HG02840 (cell line): Measurements from ENCODE around the gene TBC1D1.
A peak's percentile ranks its signal among the peaks of the same experiment; 100 is the strongest.

Experiments used
- ATAC-seq: cut with Tn5 transposase; IDR thresholded peaks from one replicate; pipeline ENCODE4 v1.9.1; 2021; ENCODE audit warnings: mild to moderate bottlenecking, moderate library complexity, moderate number of reproducible peaks; ENCODE audit not compliant: unreplicated experiment, low FRiP score

TBC1D1 gene

GRCh38 chr4:38111717-38112116, 220.8 kb downstream of the TBC1D1 start:
- ATAC-seq, result no peak

- no peak for ATAC-seq
Observed at GRCh38 chr4:38113132-38113531, 222.2 kb downstream of the TBC1D1 start.

- ATAC-seq, result no peak
Observed at GRCh38 chr4:38113551-38113950, 222.7 kb downstream of the TBC1D1 start.

GRCh38 chr4:38114386-38115150, 223.7 kb downstream of the TBC1D1 start:
- no peak for ATAC-seq

GRCh38 chr4:38115601-38116000, 224.7 kb downstream of the TBC1D1 start:
- ATAC-seq, result no peak

DNA sequence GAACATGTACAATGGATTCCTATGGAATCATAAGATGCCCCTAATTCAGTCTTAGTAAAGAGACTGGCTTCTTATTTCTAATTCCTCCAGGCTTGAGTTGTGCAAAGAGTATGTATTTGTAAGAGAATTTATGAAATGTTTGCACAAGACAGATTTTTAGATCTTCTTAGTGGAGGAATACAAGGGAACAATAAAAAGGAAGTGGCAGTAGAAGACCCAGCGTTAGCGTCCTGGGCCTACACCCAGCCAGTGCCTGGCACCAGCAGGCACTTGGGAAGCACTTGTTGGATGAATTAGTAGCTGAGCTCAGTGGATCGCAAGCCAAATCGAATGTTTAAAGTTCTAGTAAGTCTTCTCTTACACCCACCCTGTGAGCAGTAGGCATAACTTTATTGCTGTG, 226.7 kb downstream of the TBC1D1 start:
- no peak for ATAC-seq

GRCh38 chr4:38119668-38120385, 228.9 kb downstream of the TBC1D1 start:
- ATAC-seq, result no peak

GRCh38 chr4:38120772-38121171, 229.9 kb downstream of the TBC1D1 start:
- ATAC-seq, result no peak

GRCh38 chr4:38122060-38122459, 231.2 kb downstream of the TBC1D1 start:
- no peak for ATAC-seq

DNA sequence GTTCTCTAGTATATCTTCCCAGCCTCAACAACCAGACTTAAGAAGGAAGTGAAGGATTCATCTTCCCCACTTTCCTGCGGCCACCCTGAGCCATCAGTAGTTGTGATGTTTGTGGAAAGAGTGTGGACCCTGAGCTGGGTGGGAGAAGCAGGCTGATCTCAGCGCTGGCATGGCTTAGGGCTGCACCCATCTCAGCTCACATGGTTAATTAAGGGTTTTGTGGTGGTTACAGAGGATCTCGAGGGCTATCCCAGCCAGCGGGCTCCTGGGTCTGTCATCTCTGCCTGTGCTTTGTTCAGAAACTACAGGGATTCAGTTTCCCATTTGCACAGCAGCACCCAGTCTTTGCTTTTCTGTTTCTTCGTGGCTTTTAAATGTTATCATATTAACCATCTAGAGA, 232.7 kb downstream of the TBC1D1 start:
- no peak for ATAC-seq

DNA sequence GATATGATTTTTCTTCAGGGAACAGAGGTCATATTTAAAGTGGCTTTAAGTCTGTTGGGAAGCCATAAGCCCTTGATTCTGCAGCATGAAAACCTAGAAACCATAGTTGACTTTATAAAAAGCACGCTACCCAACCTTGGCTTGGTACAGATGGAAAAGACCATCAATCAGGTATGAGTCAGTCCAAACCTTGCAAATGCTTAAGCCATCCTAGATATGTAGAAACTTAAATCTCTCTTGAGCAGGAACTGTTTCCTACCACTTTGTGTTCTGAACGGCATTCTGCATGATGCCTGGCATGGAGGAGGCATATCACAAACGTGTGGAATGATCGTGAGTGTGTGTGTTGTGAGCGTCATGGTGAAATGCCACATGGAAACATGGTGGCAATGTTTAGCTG, 234.1 kb downstream of the TBC1D1 start:
- no peak for ATAC-seq

- no peak for ATAC-seq
Observed at GRCh38 chr4:38125816-38126215, 234.9 kb downstream of the TBC1D1 start.

- no peak for ATAC-seq
Observed at GRCh38 chr4:38128478-38129459, 237.9 kb downstream of the TBC1D1 start.

DNA sequence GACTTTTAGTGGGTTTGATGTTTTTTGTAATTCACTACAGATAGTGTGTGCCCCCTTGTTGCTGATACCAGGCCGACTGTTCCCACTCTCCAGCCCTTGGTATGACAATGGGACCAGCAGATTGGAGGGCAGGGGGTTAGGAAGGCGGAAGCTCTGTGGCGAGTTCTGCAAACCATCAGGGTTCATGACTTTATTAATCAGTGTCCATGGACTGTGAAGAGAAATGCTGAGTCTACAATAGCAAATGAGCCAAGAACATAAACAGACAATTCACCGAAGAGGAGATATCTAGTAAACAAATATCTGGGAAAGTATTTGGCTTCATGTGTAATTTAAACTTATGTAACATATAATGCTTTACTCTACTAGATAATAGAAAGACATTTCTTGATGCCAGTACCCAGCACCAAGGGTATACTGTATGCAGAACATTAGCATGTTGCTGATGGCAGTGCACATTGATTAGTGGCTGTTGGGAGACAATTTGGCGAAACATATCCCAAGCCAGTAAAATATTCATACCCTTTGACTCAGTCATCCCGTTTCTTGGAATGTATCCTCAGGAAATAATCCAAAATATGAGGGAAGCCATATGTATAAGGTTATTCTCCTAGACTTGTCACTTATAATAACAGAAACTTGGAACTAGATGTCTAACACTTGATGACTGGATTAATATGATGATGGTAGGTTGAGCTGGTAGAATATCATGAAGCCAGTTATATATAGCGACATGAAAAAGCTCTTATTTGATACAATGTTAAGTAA, 238.8 kb downstream of the TBC1D1 start:
- ATAC-seq, result no peak

- no peak for ATAC-seq
Observed at GRCh38 chr4:38130884-38131283, 240.0 kb downstream of the TBC1D1 start.

GRCh38 chr4:38131371-38132091, 240.6 kb downstream of the TBC1D1 start:
- no peak for ATAC-seq

- ATAC-seq, result peak; percentile 81
Observed at GRCh38 chr4:38132107-38132673, 241.3 kb downstream of the TBC1D1 start.

DNA sequence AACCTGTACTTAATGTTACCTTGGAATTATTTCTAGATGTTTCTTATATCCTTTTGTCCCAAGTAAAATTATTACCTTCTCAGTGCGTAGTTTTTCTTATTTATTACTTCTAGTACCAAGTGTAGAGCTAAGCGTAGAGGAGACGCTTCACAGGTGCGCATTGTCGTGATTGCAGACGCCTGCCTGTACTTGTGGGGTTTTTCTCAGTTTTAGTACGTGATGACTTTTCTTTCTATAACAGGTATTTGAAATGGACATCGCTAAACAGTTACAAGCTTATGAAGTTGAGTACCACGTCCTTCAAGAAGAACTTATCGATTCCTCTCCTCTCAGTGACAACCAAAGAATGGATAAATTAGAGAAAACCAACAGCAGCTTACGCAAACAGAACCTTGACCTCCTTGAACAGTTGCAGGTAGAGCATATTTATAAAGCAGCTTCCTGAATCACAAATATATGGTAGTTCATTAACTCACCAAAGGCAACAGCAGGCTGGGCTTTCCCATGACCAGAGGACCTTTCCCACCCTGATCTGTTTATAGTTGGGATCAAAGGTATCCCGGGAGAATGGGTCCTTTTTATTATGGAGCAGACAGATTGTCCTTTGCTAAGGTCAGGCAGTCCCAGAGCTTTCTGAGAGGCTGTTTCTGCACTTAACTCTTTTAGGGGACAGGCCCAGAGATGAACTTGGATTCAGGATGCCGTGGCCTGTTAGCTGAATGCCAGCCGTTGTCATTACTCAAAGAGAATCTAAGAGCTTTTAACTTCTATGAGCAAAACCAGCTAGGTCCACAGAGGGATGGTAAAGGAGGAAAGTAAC, 242.2 kb downstream of the TBC1D1 start:
- no peak for ATAC-seq
